Stimulated activated CD8-positive, alpha-beta memory T cell treated with anti-CD3 and anti-CD28 coated beads, Interleukin-7, amount 100 ng/mL, for 24 hours (primary cell): Measurements from ENCODE around the gene CLDN1.
"Not testable (repeated sequence)": the region's sequence is repeated elsewhere in the genome, so short reads cannot be mapped to it uniquely, and the experiment has no call there.

ENCODE experiments used
- DNase-seq: peaks from one replicate; pipeline ENCODE4 v3.0.0-alpha.2; 2020; ENCODE audit warnings: low read depth

Gene CLDN1

GRCh38 chr3:190291994-190292584 is 30.2 kb downstream of the CLDN1 start:
- no peak for DNase-seq

GRCh38 chr3:190289989-190290388 is 32.3 kb downstream of the CLDN1 start:
- DNase-seq, result no peak

GRCh38 chr3:190288836-190289235 is 33.4 kb downstream of the CLDN1 start:
- DNase-seq, result no peak

GRCh38 chr3:190286014-190286413 is 36.2 kb downstream of the CLDN1 start:
- DNase-seq, result no peak

GRCh38 chr3:190281308-190282051 is 40.8 kb downstream of the CLDN1 start:
- no peak for DNase-seq

GRCh38 chr3:190279690-190280089 is 42.6 kb downstream of the CLDN1 start:
- DNase-seq, result no peak

GRCh38 chr3:190272747-190273146 is 49.5 kb downstream of the CLDN1 start:
- DNase-seq, result no peak

GRCh38 chr3:190269101-190269500 is 53.1 kb downstream of the CLDN1 start:
- DNase-seq, result no peak

GRCh38 chr3:190267464-190267863 is 54.8 kb downstream of the CLDN1 start:
- not testable (repeated sequence) for DNase-seq

GRCh38 chr3:190266913-190267290 is 55.3 kb downstream of the CLDN1 start:
- DNase-seq, result no peak

- DNase-seq, result no peak
Measured at GRCh38 chr3:190266265-190266912, 55.9 kb downstream of the CLDN1 start.

- DNase-seq, result no peak
Measured at GRCh38 chr3:190265796-190266195, 56.5 kb downstream of the CLDN1 start.

- DNase-seq, result no peak
Measured at GRCh38 chr3:190265126-190265525, 57.1 kb downstream of the CLDN1 start.

GRCh38 chr3:190261740-190262139 is 60.5 kb downstream of the CLDN1 start:
- DNase-seq, result no peak

GRCh38 chr3:190261015-190261414 is 61.2 kb downstream of the CLDN1 start:
- DNase-seq, result no peak

- no peak for DNase-seq
Measured at GRCh38 chr3:190260301-190260700, 61.9 kb downstream of the CLDN1 start.

GRCh38 chr3:190258634-190259033 is 63.6 kb downstream of the CLDN1 start:
- no peak for DNase-seq
